A549 (cell line): ENCODE measurements around the gene SYNE3.

Source experiments
- BCL3 ChIP-seq: fragments of >200 bp; sonication (Bioruptor Twin); formaldehyde crosslinking; IDR thresholded peaks from 3 replicates; pipeline ENCODE4 v1.6.1; 2016
- CHD4 ChIP-seq: fragments of 200-600 bp; sonication (generic); IDR thresholded peaks from 2 replicates; pipeline ENCODE4 v1.6.1; 2016; ENCODE audit warnings: antibody characterized with exemption, mild to moderate bottlenecking, borderline replicate concordance
- CTCF ChIP-seq: fragments of >200 bp; sonication (Bioruptor Twin); formaldehyde crosslinking; IDR thresholded peaks from 3 replicates; pipeline ENCODE4 v1.5.1; 2016
- HEYL ChIP-seq: fragments of 250-450 bp; sonication (Bioruptor Pico); IDR thresholded peaks from 2 replicates; pipeline ENCODE4 v1.8.0; 2021; ENCODE audit warnings: mild to moderate bottlenecking, moderate library complexity
- MAX ChIP-seq: IDR thresholded peaks from 2 replicates; pipeline ENCODE4 v1.6.1; 2012
- PHF8 ChIP-seq: fragments of 200-600 bp; sonication (generic); IDR thresholded peaks from 2 replicates; pipeline ENCODE4 v1.6.1; 2016; ENCODE audit warnings: low read depth, mild to moderate bottlenecking, antibody characterized with exemption, moderate library complexity, borderline replicate concordance
- POLR2A ChIP-seq: IDR thresholded peaks from 2 replicates; pipeline ENCODE4 v1.6.1; 2012; ENCODE audit warnings: mild to moderate bottlenecking, low read length
- RCOR1 ChIP-seq: fragments of 150-350 bp; IDR thresholded peaks from 2 replicates; pipeline ENCODE4 v1.6.1; 2014; ENCODE audit warnings: antibody characterized with exemption, low read length, low read depth
- RFX5 ChIP-seq: fragments of 450-650 bp; IDR thresholded peaks from 2 replicates; pipeline ENCODE4 v1.7.1; 2014; ENCODE audit warnings: antibody characterized with exemption, mild to moderate bottlenecking, moderate library complexity
- SMC3 ChIP-seq: fragments of >200 bp; sonication (Bioruptor Twin); formaldehyde crosslinking; IDR thresholded peaks from 3 replicates; pipeline ENCODE4 v1.6.1; 2018; ENCODE audit warnings: inconsistent platforms

GRCh38 chr14:95522556-95522955 is 6.1 kb upstream of the SYNE3 start:
- TF ChIP-seq CTCF, result no peak
- TF ChIP-seq PHF8, result no peak
- TF ChIP-seq SMC3, result no peak
- TF ChIP-seq MAX, result no peak
- TF ChIP-seq RFX5, result no peak
- no peak for TF ChIP-seq POLR2A
- no peak for TF ChIP-seq BCL3
- TF ChIP-seq HEYL, result no peak
- no peak for TF ChIP-seq RCOR1
- TF ChIP-seq CHD4, result no peak
